Measurements from ENCODE around the gene ZBTB44.
"Not testable (repeated sequence)": the region's sequence is repeated elsewhere in the genome, so short reads cannot be mapped to it uniquely, and the experiment has no call there.

ZBTB44 gene

DNA sequence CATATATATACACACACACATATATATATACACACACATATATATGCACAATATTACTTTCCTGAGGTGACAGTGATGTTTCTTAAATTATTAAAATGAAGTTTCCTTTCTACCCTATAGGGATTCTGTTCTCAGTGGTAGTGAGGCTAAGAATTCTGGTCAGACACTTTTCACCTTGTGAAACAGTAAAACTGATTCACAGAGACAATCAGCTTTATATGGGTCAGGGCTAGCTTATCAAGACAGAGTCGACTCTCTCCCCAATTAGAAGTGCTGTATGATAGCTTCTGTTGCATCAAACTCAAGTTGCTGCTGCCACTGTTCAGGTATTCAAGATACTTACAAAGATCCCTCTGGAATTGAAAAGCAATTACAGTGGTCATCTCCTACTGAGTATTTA lies 68.4 kb downstream of the ZBTB44 start:
- no peak for DNase-seq

DNA sequence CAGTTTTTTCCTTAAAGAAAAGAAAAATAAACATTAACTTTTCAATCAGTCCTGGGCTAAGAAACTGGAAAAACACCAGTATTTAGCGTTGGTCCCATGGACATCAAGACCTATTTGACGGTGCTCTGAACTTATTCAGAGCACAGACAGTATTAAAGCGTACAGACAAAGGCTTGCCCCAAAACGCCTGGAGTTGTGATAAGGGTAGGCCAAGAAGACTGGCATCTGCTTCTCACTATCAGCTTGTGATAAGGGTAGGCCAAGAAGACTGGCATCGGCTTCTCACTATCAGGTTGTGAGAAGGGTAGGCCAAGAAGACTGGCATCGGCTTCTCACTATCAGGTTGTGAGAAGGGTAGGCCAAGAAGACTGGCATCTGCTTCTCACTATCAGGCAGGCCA lies 69.3 kb downstream of the ZBTB44 start:
- DNase-seq, result not testable (repeated sequence)

DNA sequence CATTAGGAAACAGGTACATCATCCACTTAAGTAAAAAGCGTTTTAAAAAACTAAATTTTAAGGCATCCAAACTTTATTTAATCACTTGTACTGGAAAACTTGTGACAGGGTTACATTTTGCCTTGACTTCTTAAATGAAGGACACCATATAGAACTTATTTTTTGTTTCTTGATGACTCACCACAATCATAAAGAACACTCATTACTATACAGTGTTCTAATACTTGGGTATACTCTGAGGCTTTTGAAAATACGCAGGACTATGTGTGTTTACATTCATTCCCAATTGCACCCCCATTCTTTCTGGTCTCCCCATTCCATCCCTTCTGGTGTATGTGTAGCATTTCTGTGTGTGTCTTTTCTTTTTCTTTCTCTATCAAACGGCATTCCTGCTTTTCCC lies 69.9 kb downstream of the ZBTB44 start:
- DNase-seq, result no peak

DNA sequence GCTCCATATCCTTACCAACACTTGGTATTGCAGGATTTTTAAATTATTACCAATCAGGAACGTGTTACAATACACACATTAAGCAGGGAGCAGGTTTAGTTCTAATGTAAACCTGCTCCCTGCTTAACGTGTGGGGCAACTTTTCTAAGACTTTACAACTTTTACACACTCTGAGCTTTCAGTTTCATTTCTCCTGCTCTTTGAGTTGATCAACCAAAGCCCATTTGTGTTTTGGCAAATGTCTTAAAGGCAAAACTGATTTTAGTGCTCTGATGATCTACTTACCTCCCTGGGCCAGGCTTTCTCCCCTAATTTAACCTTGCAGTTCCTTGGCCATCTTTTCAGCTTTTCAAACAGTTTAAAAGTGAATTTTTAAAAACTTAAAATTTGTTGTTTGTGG lies 70.9 kb downstream of the ZBTB44 start:
- DNase-seq, result peak; percentile 25

DNA sequence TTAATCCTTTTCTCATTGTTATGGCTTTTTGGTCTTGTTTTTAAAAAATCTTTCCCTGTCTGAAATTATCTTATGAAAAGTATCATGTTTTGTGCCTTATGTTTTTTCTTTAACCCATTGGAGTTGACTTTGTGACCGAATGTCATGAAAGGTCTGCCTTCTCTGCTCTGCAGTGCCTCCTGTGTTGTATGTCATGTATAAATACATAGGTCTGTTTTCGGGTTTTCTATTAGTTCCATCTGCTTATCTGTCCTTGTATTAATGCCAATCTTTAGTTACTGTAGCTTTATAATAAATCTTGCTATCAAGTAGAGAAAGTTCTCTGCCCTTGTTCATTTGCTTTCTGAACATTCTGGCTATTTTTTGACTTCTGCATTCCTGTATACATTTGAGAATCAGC lies 73.0 kb downstream of the ZBTB44 start:
- no peak for DNase-seq

DNA sequence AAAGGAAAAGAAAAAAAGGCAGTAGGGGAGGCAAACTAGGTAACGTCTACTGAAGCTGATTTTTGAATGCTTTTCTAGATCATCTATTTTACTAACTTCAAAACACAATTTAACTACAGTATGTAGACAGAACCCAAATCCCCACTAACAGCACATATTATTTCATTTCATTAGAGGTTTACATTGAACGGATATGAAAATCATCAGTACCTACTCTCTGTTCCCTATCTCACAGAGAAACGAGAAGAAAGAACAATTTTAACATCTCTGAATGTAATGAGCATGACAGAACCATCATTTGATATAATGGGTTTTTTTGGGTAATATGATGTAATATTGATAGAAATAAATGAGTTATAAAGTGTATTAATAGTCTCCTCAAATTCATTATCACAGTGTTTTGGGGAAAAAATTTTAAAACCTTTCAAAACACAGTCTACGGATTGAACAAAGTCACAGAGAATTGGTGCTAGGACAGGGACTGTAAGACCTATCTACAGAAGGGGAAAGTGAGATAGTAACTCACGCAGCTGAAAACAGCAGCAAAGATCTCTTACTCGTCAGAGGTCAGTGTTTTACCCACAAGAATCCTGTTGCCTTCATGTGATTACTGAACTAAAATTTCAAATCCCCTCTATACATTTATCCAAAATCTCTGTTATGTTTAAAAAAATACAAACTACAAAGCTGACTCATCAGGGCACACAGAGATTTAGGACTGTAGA lies 77.3 kb downstream of the ZBTB44 start:
- DNase-seq, result no peak

DNA sequence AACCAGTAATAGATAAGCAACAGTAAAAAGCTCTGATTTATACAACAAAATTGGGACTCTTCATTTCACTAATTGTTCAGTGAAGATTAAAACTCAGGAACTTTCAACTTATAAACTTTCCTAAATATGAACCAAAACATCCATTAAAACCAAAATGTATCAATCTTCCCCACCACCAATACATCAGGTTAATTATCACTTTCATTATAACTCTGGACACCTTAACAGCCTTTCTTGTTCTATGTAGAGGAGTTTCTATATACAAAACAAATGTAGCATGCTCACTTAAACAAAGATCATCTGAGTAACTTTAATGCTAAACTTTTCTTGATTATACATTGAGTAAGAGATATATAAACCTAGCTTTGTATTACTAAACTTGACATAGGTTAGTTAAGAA lies 80.4 kb downstream of the ZBTB44 start:
- no peak for DNase-seq

DNA sequence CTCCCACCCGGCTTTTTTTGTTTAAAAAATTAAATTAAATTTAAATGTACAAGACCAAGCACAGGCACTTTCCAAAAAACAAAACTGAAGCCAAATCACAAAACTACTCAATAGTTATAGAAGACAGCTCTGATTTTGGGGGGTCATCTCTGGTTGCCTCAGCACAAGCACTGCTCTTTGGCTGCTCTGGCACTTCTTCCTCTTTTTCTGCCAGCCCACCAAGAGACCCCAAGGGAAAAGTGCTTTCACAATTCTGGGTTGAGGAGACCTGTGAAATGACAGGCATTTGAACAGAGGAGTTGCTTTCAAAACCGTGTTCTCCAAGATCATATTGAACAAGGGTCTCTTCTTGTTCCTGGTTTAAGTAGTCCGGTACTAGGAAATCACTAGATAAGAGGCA lies 80.8 kb downstream of the ZBTB44 start:
- DNase-seq, result not testable (repeated sequence)

DNA sequence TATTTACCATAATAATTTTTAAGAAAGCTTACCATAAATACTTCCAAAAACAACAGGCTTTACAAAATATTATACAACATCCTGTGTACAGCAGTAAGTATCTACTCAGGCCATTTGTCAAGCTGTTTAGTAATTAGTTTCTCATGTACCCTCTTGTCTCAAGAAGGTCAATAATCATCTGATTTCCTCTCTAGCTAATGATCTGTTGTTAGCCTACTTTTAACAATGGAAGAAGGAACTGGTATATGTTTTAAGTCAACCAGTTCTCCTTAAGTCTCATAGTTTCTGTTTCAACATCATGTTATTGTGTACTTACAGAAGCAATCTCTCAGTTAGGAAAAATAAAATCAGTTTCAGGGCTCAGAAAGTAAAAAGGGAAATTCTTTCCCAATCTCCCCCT lies 81.2 kb downstream of the ZBTB44 start:
- not testable (repeated sequence) for DNase-seq

DNA sequence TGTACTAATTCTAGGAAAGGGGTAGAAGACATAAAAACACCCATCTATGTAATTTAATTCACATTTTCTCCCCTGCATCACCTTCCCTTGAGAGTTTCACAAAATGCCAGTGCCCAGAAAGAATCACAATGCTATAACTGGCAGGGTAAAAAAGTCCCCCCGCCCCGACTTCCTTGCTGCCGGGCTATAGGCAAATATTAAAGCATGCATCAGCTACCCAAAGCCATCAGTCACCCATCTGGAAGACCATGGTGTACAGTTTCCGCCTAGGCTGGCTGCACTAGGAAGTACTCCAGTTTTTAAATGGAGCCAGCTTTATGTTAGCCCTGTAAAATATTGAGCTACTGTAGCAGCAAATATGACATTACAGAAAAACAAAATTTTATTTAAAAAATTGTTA lies 87.3 kb downstream of the ZBTB44 start:
- no peak for DNase-seq

DNA sequence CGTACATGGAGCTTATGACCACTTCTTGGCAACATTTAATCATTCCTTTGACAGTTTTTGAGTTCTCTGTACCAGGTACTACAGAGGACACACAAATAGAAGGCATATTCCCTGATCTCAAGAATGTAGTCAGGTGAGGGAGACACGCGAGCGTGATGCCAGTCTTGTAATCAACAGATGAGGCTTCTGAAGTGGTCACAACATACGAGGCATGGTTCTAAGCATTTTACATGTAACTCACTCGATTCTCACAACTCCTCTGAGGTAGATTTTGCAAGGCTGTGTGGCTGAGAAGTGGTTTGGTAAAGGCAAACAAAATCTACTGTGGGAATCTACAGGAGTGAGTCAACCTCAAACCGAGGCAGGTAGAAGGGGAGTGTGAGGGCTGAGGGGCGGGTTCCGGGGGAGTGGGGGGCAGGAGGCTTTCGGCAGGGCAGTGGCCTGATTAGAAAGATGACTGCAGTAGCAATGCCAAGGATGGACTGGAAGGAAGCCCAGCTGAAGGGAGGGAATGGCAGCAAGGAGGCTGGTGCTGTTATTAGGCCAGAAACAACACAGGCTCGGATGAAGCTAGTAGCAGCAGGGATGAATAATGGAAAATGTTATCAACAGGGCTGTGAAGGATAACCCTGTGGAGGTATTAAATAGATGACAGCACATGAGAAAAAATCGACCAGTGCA lies 91.3 kb downstream of the ZBTB44 start:
- DNase-seq, result peak; percentile 4

DNA sequence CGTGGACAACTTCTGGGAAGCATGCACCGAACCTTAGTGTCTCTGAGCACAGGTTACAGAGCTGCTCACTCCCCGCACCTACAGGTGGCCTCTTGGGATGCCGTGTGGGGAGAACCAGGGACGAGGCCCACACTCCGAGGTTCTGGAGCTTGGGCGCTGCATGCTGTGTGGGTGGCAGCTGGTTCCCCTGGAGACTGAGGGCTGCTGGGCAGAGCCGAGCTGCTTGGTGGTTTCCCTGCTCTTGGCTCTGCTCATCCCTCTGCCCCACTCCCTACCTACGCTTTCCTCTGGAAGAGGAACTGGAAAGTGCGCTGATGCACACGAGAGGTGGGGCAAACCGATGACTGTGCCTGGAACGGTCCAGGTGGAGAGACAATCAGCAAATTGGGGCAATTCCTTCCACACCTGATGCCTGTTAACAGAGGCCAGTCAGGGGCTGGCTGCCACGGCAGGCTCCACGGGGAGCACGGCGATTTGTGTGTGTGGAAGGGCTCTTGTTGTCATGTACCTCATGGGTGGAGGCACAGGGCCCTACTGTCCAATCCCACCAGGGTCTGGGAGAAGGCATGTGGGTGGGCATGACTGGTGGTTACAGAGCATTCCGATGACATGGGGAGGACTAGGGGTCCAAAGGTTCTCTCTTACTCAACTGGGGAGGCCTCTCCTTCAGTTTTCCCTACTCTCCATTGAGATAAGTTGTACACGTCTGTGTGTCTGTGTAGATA lies 94.2 kb downstream of the ZBTB44 start:
- no peak for DNase-seq

DNA sequence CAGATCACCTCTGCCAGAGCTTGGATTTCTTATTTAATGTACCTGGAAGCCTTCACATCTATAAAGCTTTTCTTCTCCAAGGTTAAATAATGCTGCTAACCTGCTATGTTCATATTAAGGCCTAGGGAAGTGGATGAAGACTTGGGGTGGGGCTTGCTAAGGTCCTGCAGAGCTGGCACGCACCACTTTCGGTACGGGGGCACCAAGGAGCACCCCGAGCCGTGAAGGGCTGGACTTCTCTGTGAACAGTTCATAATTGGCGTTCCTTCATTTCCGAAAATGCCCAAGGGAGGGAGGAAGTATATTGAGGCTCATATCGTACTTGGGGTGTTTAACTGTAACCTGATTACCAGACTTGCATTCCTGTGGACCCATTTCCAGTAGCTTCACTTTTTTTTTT lies 95.6 kb downstream of the ZBTB44 start:
- no peak for DNase-seq

DNA sequence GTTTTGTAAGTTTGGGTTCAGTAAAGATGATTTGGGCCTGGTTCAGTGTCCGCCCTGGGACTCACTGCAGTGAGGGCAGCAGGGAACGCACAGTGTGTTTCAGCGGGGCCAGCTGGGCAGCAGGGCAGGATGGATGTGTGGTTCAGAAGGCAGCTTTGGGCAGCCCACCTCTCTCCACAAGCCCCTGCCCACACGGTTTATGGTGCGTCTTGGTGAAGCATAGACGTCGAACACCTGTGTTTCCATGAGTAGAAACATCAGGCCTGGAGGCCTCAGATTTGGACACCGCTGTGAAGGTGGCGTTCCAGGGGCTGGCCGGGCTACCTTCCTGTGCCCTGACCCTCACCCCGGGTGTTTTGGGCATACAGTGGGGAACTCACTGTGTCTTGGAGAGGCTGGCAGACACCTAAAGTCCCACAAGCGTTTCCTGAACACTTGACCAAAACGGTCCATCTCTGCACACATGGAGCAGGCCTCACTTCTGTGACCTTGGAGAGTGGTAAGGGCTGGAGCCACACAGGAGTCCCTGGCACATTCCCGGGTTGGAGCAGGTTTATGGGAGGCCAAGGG lies 96.1 kb downstream of the ZBTB44 start:
- DNase-seq, result no peak

DNA sequence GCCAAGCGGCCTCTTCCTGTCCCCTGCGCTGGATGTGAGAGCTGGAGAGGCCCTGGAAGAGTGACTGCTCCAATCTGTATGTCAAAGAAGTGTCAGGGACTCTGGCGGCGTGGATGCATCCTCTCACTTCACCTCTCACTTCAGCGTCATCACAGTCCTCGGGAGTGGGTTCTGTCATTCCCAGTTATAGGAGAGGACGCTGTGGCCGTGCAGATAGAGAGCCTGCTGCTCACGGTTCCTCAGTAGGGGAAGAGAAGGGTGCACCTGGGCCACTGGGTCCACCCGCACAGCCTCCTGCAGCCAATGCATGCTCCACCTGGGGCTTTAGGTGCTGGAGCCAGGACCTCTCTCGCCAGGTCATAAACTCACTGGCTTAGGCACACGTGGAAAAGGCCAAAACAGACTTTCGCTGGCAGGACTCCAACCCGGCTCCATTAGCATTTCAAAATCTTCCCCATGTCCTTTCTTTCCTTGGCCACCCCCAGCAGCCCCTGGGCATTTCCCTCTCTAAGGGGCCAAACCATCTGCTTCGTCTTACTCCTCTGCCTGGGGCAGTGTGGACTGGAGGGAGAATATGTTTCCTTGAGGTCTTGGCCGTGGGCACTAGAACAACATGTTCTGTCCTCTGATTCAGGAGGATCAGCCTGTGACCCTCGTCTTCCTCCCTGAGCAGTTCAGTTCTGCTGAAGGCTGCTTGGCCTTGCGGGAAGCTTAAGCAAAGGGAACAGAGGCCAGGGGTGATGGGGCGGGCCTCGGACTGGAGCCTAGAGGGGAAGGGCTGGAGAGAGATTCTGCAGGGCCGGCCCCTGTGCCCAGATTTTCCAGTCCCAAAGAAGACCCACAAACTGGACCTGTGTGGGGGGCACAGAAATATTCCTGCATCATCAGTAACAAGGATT lies 97.3 kb downstream of the ZBTB44 start:
- no peak for DNase-seq

DNA sequence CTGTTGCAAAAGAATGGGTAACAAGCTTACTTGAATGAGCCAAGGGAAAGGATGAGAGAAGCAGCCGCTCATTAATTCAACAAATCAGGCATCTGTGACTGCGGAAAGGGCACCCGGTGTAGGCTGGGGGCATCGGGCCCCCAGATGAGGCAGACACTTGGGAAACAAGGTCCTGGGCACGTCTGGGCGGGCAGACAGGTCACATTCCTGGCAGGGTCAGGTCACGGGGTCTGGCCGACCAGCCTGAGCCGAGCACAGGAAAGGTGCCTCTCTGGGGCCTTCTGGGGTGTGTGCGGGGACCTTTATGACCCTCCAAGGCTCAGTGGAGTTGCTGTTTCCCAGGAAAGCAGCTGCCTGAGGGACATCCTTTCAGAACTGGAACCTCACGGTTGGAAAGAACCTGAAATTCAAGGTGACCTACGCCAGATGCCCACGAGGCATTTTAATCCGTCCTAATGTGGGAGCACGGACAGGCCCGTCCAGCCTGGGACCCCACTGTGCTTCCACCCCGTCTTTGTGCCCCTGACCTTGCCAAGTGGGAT lies 98.1 kb downstream of the ZBTB44 start:
- DNase-seq, result no peak

DNA sequence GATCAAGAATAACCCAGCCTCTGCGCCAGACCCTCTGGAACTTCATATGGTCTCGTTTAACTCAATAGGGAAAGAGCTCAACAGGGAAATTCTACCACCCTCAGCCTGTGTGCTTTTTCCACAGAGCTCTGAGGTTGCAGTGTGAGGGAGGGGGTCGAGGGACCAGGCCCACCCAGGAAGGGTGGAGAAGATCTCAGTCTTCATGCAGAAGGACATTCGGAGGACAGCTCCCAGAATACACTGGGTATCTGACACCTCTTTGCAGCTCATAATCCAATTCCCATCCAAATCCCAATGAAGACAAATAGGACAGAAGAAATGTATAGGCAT lies 98.5 kb downstream of the ZBTB44 start:
- DNase-seq, result no peak

DNA sequence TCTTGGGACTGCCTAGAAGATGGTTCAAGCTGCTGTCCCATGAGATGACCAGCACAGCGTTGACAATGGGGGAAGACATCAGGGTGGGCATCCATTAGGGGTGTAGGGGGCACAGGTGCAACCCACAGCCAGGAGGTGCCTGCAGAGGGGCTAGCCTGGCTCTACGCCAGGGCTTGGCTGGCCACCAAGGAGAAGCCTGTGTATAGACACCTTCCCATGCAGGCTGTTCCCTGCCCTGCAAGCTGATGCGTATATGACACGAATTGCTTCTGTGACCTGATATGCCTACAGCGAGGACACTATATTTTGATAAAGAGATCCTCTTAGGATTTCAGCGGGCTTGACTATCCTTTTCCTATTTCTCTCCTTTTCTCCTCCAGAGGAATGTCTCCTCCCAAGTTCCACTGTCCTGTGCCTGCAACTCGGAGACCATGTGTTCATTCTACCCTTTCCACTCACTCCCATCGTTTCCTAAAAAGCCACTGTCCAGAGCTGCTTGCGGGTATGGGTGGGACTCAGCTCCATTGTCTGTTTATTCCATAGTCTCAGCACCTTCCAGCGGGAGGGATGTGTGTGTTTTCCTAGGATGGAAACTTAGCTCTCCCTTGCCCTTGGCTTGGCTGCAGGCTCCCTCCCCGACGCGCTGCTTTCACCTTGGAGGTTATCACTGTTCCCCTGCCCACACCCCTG lies 99.0 kb downstream of the ZBTB44 start:
- no peak for DNase-seq

DNA sequence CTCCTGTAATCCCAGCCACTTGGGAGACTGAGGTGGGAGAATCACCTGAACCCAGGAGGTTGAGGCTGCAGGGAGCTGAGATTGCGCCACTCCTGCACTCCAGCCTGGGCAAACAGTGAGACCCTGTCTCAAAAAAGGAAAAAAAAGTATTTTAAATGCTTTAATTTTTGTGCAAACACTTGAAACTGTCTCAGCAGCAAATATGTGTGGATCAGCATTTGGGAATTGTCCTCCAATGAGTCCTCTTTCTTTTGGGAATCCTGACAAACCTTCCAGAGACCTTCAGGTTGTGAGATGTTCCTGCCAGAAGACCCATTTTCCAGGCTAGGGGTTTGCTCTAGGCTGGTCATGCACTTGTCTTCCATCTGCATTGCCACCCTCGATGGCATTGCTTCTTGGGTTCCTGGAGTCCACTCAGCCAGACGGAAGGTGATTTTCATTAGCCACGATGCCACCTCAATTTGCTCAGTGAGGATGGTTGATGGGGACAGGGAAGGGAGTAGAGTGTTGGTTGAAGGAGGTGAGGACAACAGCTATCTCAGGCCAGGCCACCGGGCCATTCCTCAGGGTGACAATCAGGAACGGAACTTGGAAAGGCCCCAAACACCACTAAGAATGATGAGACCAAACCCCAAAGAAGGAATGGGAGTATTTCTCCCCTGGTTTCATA lies 99.7 kb downstream of the ZBTB44 start:
- no peak for DNase-seq

DNA sequence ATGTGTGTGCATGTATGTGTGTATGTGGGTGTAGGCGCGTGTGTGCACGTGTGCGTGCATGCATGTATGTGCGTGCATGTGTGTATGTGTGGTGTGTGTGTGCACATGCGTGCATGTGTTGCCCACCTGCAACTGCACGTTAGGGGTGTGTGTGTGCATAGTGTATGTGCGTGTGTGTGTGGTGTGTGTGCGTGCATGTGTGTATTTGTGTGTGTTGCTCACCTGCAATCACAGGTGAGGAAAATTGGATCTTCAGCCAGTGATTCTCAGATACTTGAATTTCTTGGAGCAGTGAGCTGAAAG lies 100.8 kb downstream of the ZBTB44 start:
- no peak for DNase-seq

DNA sequence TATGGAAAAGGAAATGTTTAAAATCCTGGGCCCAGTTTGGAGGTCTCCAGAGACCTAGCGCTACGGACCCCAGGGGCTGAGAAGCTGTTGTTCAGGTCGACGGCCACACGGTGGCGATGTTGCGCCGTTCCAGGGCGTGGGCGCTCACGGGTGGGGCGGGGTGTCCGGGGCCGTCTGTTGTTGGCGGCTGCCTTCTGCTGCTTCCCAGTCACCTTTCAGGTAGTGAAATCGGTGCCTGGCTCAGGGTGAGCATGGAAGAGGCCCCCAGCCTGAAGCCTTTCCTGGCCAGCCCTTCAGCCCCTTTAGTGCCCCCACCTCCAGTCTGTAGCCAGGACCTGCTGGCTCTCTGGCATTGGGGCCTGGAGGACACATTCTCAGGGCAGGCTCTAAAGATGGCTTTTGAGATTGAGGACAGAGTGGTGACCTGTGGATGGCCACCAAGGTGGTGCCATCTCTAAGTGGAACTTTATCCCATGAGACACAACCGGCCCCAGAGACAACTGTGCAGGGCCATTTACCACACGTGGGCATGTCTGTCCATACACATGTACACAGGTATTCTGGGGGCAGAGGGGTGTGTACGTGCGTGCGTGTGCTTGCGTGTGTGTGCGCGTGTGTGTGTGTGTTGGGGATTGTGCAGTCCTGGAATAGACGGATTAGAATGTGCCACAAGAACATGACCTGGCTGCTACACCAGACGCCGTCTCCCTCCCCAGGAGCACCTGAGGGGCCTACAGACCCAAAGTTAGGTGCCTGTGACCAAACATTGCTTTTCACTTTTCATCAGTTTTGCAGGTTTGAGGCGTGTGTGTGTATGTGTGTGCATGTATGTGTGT lies 101.4 kb downstream of the ZBTB44 start:
- peak; percentile 68 for DNase-seq

Data from CD4-positive, alpha-beta T cell treated with Interleukin-17A for 1 hour (primary cell).